Measurements from ENCODE around the gene RAP1GAP2. TPM values are rescaled to one million over a fixed set of nuclear protein-coding genes. Genes with fewer than 3 reads are reported as not detected.

The RAP1GAP2 gene
- total RNA-seq, 4 donors from 2014 or later: 4.9 to 12.4 (median 10.0) TPM

DNA sequence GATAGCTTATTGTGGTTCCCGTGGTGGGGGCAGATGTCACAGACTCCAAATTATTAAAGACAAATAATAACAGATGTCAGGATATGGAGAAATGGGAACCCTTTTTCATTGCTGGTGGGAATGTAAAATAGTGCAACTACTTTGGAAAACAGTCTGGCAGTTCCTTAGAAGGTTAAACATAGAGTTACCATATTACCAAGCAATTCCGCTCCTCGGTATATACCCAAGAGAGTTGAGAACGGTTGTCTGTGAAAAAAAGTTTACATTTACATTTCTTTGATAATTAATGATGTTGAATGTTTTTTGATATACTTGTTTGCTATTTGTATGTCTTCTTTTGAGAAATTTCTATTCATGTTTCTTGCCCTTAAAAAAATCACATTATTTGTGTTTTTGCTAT, 226.0 kb downstream of the RAP1GAP2 start:
- TF ChIP-seq, protein P1, sequence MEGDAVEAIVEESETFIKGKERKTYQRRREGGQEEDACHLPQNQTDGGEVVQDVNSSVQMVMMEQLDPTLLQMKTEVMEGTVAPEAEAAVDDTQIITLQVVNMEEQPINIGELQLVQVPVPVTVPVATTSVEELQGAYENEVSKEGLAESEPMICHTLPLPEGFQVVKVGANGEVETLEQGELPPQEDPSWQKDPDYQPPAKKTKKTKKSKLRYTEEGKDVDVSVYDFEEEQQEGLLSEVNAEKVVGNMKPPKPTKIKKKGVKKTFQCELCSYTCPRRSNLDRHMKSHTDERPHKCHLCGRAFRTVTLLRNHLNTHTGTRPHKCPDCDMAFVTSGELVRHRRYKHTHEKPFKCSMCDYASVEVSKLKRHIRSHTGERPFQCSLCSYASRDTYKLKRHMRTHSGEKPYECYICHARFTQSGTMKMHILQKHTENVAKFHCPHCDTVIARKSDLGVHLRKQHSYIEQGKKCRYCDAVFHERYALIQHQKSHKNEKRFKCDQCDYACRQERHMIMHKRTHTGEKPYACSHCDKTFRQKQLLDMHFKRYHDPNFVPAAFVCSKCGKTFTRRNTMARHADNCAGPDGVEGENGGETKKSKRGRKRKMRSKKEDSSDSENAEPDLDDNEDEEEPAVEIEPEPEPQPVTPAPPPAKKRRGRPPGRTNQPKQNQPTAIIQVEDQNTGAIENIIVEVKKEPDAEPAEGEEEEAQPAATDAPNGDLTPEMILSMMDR (IDR thresholded peaks at IDR 0.05): no peak
- no peak for TF ChIP-seq POLR2A (IDR thresholded peaks at IDR 0.05)
- WGBS, 2 donors: 88 to 89% methylated on average over 4 of the region's 4 CpGs
- H3K27me3 ChIP-seq: no peaks in the 10 kb centered on the region
- H3K27ac ChIP-seq: no peak overlapping the region
- intact Hi-C loops (cut with DNase I): no loop called here
- H3K4me1 ChIP-seq: no peaks in the 10 kb centered on the region
- peaks cover 0 to 92% (median 3%) of the 10 kb centered on the region in 3 donors for H3K36me3 ChIP-seq
- no peak overlapping the region for H3K4me3 ChIP-seq
- peaks cover 0 to 25% (median 0%) of the 10 kb centered on the region in 3 donors for H3K9me3 ChIP-seq
- DNase-seq: no peak

DNA sequence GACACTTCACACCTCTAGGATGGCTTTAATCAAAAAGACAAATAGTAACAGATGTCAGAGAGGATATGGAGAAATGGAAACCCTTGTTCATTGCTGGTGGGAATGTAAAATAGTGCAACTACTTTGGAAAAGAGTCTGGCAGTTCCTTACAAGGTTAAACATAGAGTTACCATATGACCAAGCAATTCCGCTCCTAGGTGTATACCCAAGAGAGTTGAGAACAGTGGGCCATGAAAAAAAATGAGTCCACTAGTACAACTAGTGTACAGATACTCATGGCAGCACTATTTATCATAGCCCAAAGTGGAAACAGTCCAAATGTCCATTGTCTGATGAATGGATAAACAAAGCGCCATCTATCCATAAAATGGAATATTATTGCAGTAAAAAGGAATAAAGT, 228.1 kb downstream of the RAP1GAP2 start:
- Histone ChIP-seq H3K9me3 (peaks cover 0 to 25% (median 0%) of the 10 kb centered on the region in 3 donors), H3K27me3 (no peaks in the 10 kb centered on the region), H3K4me3 (no peak overlapping the region), H3K36me3 (peaks cover 0 to 92% (median 3%) of the 10 kb centered on the region in 3 donors), H3K4me1 (peaks cover 0 to 1% (median 0%) of the 10 kb centered on the region in 3 donors), H3K27ac (no peak overlapping the region)
- DNase-seq: no peak
- TF ChIP-seq, protein P1 (IDR thresholded peaks at IDR 0.05): no peak
- TF ChIP-seq POLR2A (IDR thresholded peaks at IDR 0.05): no peak
- intact Hi-C loops (cut with DNase I): no loop called here
- WGBS, 2 donors: 85 to 89% methylated on average over 2 of the region's 2 CpGs

DNA sequence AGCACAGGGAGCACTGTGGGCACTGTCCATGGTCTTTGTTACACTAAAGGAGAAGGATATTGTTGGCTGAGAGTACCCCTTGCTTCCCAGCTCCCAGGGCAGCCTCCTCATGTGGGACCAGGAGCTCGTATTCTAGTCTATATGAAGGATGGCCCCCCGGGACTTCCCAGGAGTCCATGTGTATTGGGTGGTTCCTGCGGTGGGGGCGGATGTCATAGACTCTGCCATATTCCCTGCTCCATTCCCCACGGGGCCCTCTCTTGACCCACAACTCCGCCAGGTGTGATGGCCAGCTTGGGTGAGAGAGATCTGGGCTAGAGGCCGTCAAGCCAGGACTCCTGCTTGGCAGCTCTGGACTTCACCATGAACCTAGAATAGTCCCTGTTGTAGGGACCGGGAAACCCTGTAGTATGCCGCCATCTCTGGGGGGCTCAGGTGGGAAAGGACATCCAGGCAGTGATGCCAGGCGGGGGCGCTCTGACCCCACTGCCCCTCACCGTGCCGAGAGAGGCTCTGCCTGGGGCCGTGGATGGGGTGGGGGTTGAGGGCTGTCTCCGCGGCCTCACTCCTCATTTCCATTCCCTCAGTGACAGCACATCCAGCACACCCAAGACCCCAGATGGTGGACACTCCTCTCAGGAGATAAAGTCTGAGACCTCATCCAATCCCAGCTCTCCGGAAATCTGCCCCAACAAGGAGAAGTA, 229.3 kb downstream of the RAP1GAP2 start:
- DNase-seq: no peak
- peaks cover 0 to 14% (median under 1%) of the 10 kb centered on the region in 3 donors for H3K4me1 ChIP-seq
- peaks cover 0 to 82% (median 3%) of the 10 kb centered on the region in 3 donors for H3K36me3 ChIP-seq
- TF ChIP-seq, protein P1 (IDR thresholded peaks at IDR 0.05): no peak
- TF ChIP-seq POLR2A (IDR thresholded peaks at IDR 0.05): no peak
- intact Hi-C loops (cut with DNase I): no loop called here
- H3K9me3 ChIP-seq: peaks cover 0 to 25% (median 0%) of the 10 kb centered on the region in 3 donors
- H3K4me3 ChIP-seq: no peak overlapping the region
- H3K27ac ChIP-seq: no peak overlapping the region
- H3K27me3 ChIP-seq: no peaks in the 10 kb centered on the region
- 86 to 95% methylated on average over 4 to 5 of the region's 17 CpGs for WGBS, 2 donors

DNA sequence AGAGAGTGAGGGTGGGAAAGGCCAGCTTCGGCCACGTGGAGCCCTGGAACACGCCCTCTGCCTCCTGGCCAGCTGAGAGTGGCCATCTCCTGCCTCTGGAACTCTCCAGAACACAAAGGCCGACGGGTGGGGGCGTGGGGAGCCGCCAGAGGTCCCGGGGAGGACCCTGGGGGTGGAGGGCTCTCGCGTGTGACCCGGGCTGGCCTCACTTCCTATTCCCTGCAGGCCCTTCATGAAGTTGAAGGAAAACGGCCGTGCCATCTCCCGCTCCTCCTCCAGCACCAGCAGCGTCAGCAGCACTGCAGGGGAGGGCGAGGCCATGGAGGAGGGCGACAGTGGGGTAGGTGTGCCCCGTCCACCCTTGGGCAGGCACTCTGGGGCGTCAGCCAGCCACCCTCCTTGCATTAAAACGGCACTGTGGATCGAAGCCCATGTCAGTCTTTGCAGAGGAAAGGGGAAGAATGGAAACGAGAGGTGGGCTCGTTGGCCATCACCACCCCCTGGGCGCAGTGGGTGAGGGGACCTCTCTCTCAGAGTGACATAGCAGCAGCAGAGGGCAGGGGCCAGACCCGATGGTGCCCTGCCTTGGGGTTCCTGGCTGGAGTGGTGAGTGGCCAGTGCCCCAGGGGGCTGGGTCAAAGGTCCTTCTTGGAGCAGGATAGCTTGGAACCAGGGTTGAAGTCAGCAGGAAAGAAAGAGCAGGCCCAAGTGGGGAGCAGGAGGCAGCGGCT, 230.1 kb downstream of the RAP1GAP2 start:
- 70 to 92% methylated on average over 2 to 3 of the region's 26 CpGs for WGBS, 2 donors

More for the DNA sequence above, 230.1 kb downstream of the RAP1GAP2 start:
- intact Hi-C loops (cut with DNase I): no loop called here
- Histone ChIP-seq H3K4me3 (no peak overlapping the region), H3K27me3 (no peaks in the 10 kb centered on the region), H3K4me1 (peaks cover 0 to 21% (median 7%) of the 10 kb centered on the region in 3 donors), H3K9me3 (peaks cover 0 to 25% (median 0%) of the 10 kb centered on the region in 3 donors), H3K36me3 (peaks cover 0 to 75% (median 3%) of the 10 kb centered on the region in 3 donors), H3K27ac (no peak overlapping the region)
- TF ChIP-seq POLR2A (IDR thresholded peaks at IDR 0.05): no peak
- TF ChIP-seq, protein P1 (IDR thresholded peaks at IDR 0.05): no peak
- DNase-seq: no peak
